Progenitor cell of endocrine pancreas (in vitro differentiated cells): Measurements from ENCODE around the gene SCFD2. TPM values are rescaled to one million over a fixed set of nuclear protein-coding genes. Genes with fewer than 3 reads are reported as not detected.
A peak's percentile ranks its signal among the peaks of the same experiment; 100 is the strongest.

ENCODE experiments used
- DNase-seq: peaks from one replicate; pipeline ENCODE4 v3.0.0; 2021; ENCODE audit warnings: low spot score; ENCODE audit not compliant: unreplicated experiment
- H3K27ac Mint-ChIP-seq: 2 replicates; pipeline ENCODE4 v1.8.0; 2021; ENCODE audit warnings: mild to moderate bottlenecking, moderate library complexity, mixed read lengths
- H3K27me3 Mint-ChIP-seq: 2 replicates; pipeline ENCODE4 v1.8.0; 2021; ENCODE audit warnings: mixed read lengths
- H3K36me3 Mint-ChIP-seq: 2 replicates; pipeline ENCODE4 v1.8.0; 2022; ENCODE audit warnings: mixed read lengths; ENCODE audit not compliant: insufficient read depth
- H3K4me1 Mint-ChIP-seq: 2 replicates; pipeline ENCODE4 v1.8.0; 2021; ENCODE audit warnings: low read depth, mixed read lengths
- H3K4me3 Mint-ChIP-seq: 2 replicates; pipeline ENCODE4 v1.8.0; 2021; ENCODE audit warnings: low read depth, mild to moderate bottlenecking, moderate library complexity, mixed read lengths
- H3K9me3 Mint-ChIP-seq: 2 replicates; pipeline ENCODE4 v1.8.0; 2021; ENCODE audit warnings: low read depth, mixed read lengths
- CTCF ChIP-seq: fragments of 200-600 bp; sonication (generic); IDR thresholded peaks from one replicate; pipeline ENCODE4 v1.5.0; 2021; ENCODE audit warnings: antibody characterized with exemption, mild to moderate bottlenecking; ENCODE audit not compliant: unreplicated experiment
- total RNA-seq: library from RNA; stranded (reverse); gene quantifications from 2 replicates; pipeline ENCODE4 v1.2.1, GENCODE V29; 2021

SCFD2 gene
- total RNA-seq, 1 donor from 2014 or later, result 12.5 TPM

GRCh38 chr4:52852041-52852440 lies 513.8 kb downstream of the SCFD2 start:
- no peak for TF ChIP-seq CTCF
- H3K4me3 Mint-ChIP-seq, result no peak overlapping the region
- H3K36me3 Mint-ChIP-seq, result no peaks in the 10 kb centered on the region
- no peak overlapping the region for H3K27ac Mint-ChIP-seq
- peaks cover 3% of the 10 kb centered on the region for H3K9me3 Mint-ChIP-seq
- H3K4me1 Mint-ChIP-seq, result peaks cover 24% of the 10 kb centered on the region
- DNase-seq, result no peak
- peaks cover 8% of the 10 kb centered on the region for H3K27me3 Mint-ChIP-seq

GRCh38 chr4:52850406-52851124 lies 515.3 kb downstream of the SCFD2 start:
- Mint-ChIP-seq H3K4me3 (no peak overlapping the region), H3K4me1 (peaks cover 31% of the 10 kb centered on the region), H3K27me3 (peaks cover 8% of the 10 kb centered on the region), H3K36me3 (no peaks in the 10 kb centered on the region), H3K27ac (peak overlapping the region; percentile 7), H3K9me3 (no peaks in the 10 kb centered on the region)
- no peak for DNase-seq
- TF ChIP-seq CTCF, result no peak

- TF ChIP-seq CTCF, result no peak
- Mint-ChIP-seq H3K36me3 (no peaks in the 10 kb centered on the region), H3K4me1 (peaks cover 29% of the 10 kb centered on the region), H3K4me3 (no peak overlapping the region), H3K27ac (no peak overlapping the region), H3K9me3 (no peaks in the 10 kb centered on the region), H3K27me3 (peaks cover 14% of the 10 kb centered on the region)
- no peak for DNase-seq
Observed at GRCh38 chr4:52848254-52848653, 517.6 kb downstream of the SCFD2 start.

- H3K4me3 Mint-ChIP-seq, result no peak overlapping the region
- DNase-seq, result no peak
- no peaks in the 10 kb centered on the region for H3K9me3 Mint-ChIP-seq
- peaks cover 36% of the 10 kb centered on the region for H3K4me1 Mint-ChIP-seq
- no peak overlapping the region for H3K27ac Mint-ChIP-seq
- peaks cover 6% of the 10 kb centered on the region for H3K27me3 Mint-ChIP-seq
- no peak for TF ChIP-seq CTCF
- H3K36me3 Mint-ChIP-seq, result no peaks in the 10 kb centered on the region
Observed at GRCh38 chr4:52846502-52846901, 519.4 kb downstream of the SCFD2 start.

- Mint-ChIP-seq H3K9me3 (no peaks in the 10 kb centered on the region), H3K4me3 (no peak overlapping the region), H3K27ac (no peak overlapping the region), H3K36me3 (no peaks in the 10 kb centered on the region), H3K4me1 (peaks cover 34% of the 10 kb centered on the region), H3K27me3 (peaks cover 6% of the 10 kb centered on the region)
- no peak for DNase-seq
- TF ChIP-seq CTCF, result no peak
Observed at GRCh38 chr4:52844596-52844995, 521.3 kb downstream of the SCFD2 start.
